CD4-positive, alpha-beta memory T cell (primary cell): ENCODE results near the gene NFATC2. TPM values are rescaled to one million over a fixed set of nuclear protein-coding genes. Genes with fewer than 3 reads are reported as not detected.
A peak's percentile ranks its signal among the peaks of the same experiment; 100 is the strongest.

Experiments used
- CTCF ChIA-PET: fragments of 350-600 bp; sonication (Branson Sonifier 250); formaldehyde crosslinking; loops from one replicate; lab custom pipeline; 2021; ENCODE audit warnings: inconsistent platforms; ENCODE audit not compliant: partially characterized antibody; lab: Charles Lee
- POLR2A ChIA-PET: fragments of 350-600 bp; sonication (Branson Sonifier 250); formaldehyde crosslinking; loops from one replicate; lab custom pipeline; 2021; ENCODE audit not compliant: partially characterized antibody; lab: Charles Lee
- DNase-seq, 5 donors: peaks; one replicate each; pipeline versions ENCODE4 v3.0.0 to v3.0.0-alpha.2; 2020 to 2022; ENCODE audit warnings: mixed read lengths in 1 of 5
- H3K27ac ChIP-seq: one replicate; pipeline ENCODE4 v1.7.0; 2013; ENCODE audit warnings: low read depth, low read length
- H3K27me3 ChIP-seq: 2 replicates; pipeline ENCODE4 v1.7.0; 2013; ENCODE audit warnings: mild to moderate bottlenecking, low read length, moderate library complexity; ENCODE audit not compliant: insufficient read depth
- H3K36me3 ChIP-seq: 2 replicates; pipeline ENCODE4 v1.7.0; 2013; ENCODE audit warnings: mild to moderate bottlenecking, low read length, moderate library complexity; ENCODE audit not compliant: insufficient read depth
- H3K4me1 ChIP-seq: 2 replicates; pipeline ENCODE4 v1.7.0; 2013; ENCODE audit warnings: mild to moderate bottlenecking, low read length, moderate library complexity; ENCODE audit not compliant: insufficient read depth
- H3K4me3 ChIP-seq, 2 donors: one replicate each; pipeline ENCODE4 v1.7.0; 2013; ENCODE audit warnings: low read length in 2 of 2, mild to moderate bottlenecking in 1 of 2
- H3K9me3 ChIP-seq, 2 donors: one replicate each; pipeline ENCODE4 v1.7.0; 2013; ENCODE audit warnings: low read length in 2 of 2, control low read depth in 1 of 2; ENCODE audit not compliant: control insufficient read depth in 1 of 2
- H3K27ac Mint-ChIP-seq, 7 donors: one replicate each; pipeline ENCODE4 v1.8.0; 2020 to 2021; ENCODE audit warnings: mixed read lengths in 7 of 7, mild to moderate bottlenecking in 6 of 7, inconsistent platforms in 3 of 7, moderate library complexity in 3 of 7
- H3K27me3 Mint-ChIP-seq, 2 donors: one replicate each; pipeline ENCODE4 v1.8.0; 2020 to 2021; ENCODE audit warnings: mixed read lengths in 2 of 2
- H3K36me3 Mint-ChIP-seq, 2 donors: one replicate each; pipeline ENCODE4 v1.8.0; 2020 to 2021; ENCODE audit warnings: mixed read lengths in 2 of 2, inconsistent platforms in 1 of 2, mild to moderate bottlenecking in 1 of 2
- H3K4me1 Mint-ChIP-seq, 4 donors: one replicate each; pipeline ENCODE4 v1.8.0; 2020 to 2021; ENCODE audit warnings: mixed read lengths in 4 of 4, mild to moderate bottlenecking in 1 of 4
- H3K4me3 Mint-ChIP-seq, 8 donors: one replicate each; pipeline ENCODE4 v1.8.0; 2020 to 2021; ENCODE audit warnings: mixed read lengths in 8 of 8, mild to moderate bottlenecking in 7 of 8, moderate library complexity in 6 of 8, inconsistent platforms in 3 of 8
- H3K9me3 Mint-ChIP-seq, 8 donors: one replicate each; pipeline ENCODE4 v1.8.0; 2020 to 2021; ENCODE audit warnings: mixed read lengths in 8 of 8, mild to moderate bottlenecking in 5 of 8, inconsistent platforms in 3 of 8, moderate library complexity in 1 of 8
- intact Hi-C: fragments of 100-400 bp; cut with micrococcal nuclease; formaldehyde crosslinking; loops from one replicate; pipeline ENCODE4 v1.15.1; 2023
- polyA plus RNA-seq, 2 donors: library from polyadenylated mRNA; unstranded; fragments of 300-500 nt; fragmentation: Illumina TruSeq; gene quantifications; one replicate each; pipeline ENCODE4 v1.2.3, GENCODE V29; 2021
- total RNA-seq, 2 experiments: library from RNA; stranded (reverse); gene quantifications; one replicate each; pipeline ENCODE4 v1.2.3, GENCODE V29; 2021

NFATC2 gene
- total and polyA plus RNA-seq, 4 experiments from 2014 or later, result 14.0 to 71.6 (median 53.7) TPM

GRCh38 chr20:51508780-51509179, 33.7 kb downstream of the NFATC2 start:
- Histone ChIP-seq H3K4me3 (no peak overlapping the region), H3K27ac (no peak overlapping the region), H3K27me3 (no peaks in the 10 kb centered on the region), H3K4me1 (peaks cover 52% of the 10 kb centered on the region), H3K36me3 (peaks cover 42% of the 10 kb centered on the region), H3K9me3 (no peaks in the 10 kb centered on the region)
- DNase-seq, result no peak
- Mint-ChIP-seq H3K36me3 (peaks cover 43 to 70% of the 10 kb centered on the region in 2 donors), H3K4me3 (no peak overlapping the region), H3K27me3 (no peaks in the 10 kb centered on the region), H3K27ac (peak overlapping the region; percentile 59 to 87 (median 79)), H3K4me1 (peaks cover 44 to 69% (median 59%) of the 10 kb centered on the region in 4 donors), H3K9me3 (no peaks in the 10 kb centered on the region)
- ChIA-PET CTCF (no interaction called here), POLR2A (interaction anchor here (1.0 to 3.6 kb wide), 2 partner anchors 11 to 33 kb away, joined by 3 to 11 read pairs; partner anchors contain the start of gene NFATC2)
- intact Hi-C loops, result no loop called here

- no peak for DNase-seq
- Mint-ChIP-seq H3K4me3 (peak overlapping the region in 1 of 8 donors; percentile 31), H3K9me3 (no peaks in the 10 kb centered on the region), H3K36me3 (peaks cover 43 to 69% of the 10 kb centered on the region in 2 donors), H3K27me3 (no peaks in the 10 kb centered on the region), H3K27ac (peak overlapping the region in 3 of 7 donors; percentile 41 to 63 (median 42)), H3K4me1 (peaks cover 42 to 68% (median 56%) of the 10 kb centered on the region in 4 donors)
- H3K36me3 ChIP-seq, result peaks cover 42% of the 10 kb centered on the region
- H3K9me3 ChIP-seq, result no peaks in the 10 kb centered on the region
- ChIA-PET POLR2A (no interaction called here), CTCF (no interaction called here)
- H3K4me1 ChIP-seq, result peaks cover 51% of the 10 kb centered on the region
- intact Hi-C loops, result no loop called here
- no peak overlapping the region for H3K4me3 ChIP-seq
- no peak overlapping the region for H3K27ac ChIP-seq
- H3K27me3 ChIP-seq, result no peaks in the 10 kb centered on the region
Measured at GRCh38 chr20:51508158-51508557, 34.4 kb downstream of the NFATC2 start.

GRCh38 chr20:51507216-51508036, 35.1 kb downstream of the NFATC2 start:
- H3K4me1 ChIP-seq, result peaks cover 49% of the 10 kb centered on the region
- no peak for DNase-seq
- H3K27me3 ChIP-seq, result no peaks in the 10 kb centered on the region
- ChIA-PET POLR2A (no interaction called here), CTCF (interaction anchor here (1.0 to 1.3 kb wide), 2 partner anchors 20 to 88 kb away, joined by 3 to 4 read pairs; no protein-coding TSS in a partner anchor)
- intact Hi-C loops, result no loop called here
- peaks cover 42% of the 10 kb centered on the region for H3K36me3 ChIP-seq
- Mint-ChIP-seq H3K27me3 (no peaks in the 10 kb centered on the region), H3K4me3 (peak overlapping the region in 1 of 8 donors; percentile 54), H3K36me3 (peaks cover 42 to 69% of the 10 kb centered on the region in 2 donors), H3K27ac (peak overlapping the region in 4 of 7 donors; percentile 30 to 75 (median 70)), H3K9me3 (no peaks in the 10 kb centered on the region), H3K4me1 (peaks cover 41 to 67% (median 56%) of the 10 kb centered on the region in 4 donors)
- H3K27ac ChIP-seq, result no peak overlapping the region
- H3K9me3 ChIP-seq, result no peaks in the 10 kb centered on the region
- H3K4me3 ChIP-seq, result no peak overlapping the region

GRCh38 chr20:51506527-51507215, 35.8 kb downstream of the NFATC2 start:
- intact Hi-C loops, result no loop called here
- CTCF ChIA-PET, result interaction anchor here (1.0 to 1.3 kb wide), 3 partner anchors 21 to 88 kb away, joined by 3 to 4 read pairs (median 3); no protein-coding TSS in a partner anchor
- H3K36me3 Mint-ChIP-seq, result peaks cover 35 to 63% of the 10 kb centered on the region in 2 donors

GRCh38 chr20:51505566-51505965, 37.0 kb downstream of the NFATC2 start:
- H3K4me1 ChIP-seq, result peaks cover 48% of the 10 kb centered on the region
- Mint-ChIP-seq H3K27ac (peak overlapping the region in 4 of 7 donors; percentile 22 to 81 (median 52)), H3K4me3 (no peak overlapping the region), H3K9me3 (no peaks in the 10 kb centered on the region), H3K4me1 (peaks cover 39 to 66% (median 53%) of the 10 kb centered on the region in 4 donors), H3K36me3 (peaks cover 24 to 59% of the 10 kb centered on the region in 2 donors), H3K27me3 (no peaks in the 10 kb centered on the region)
- no peaks in the 10 kb centered on the region for H3K9me3 ChIP-seq
- no peak overlapping the region for H3K27ac ChIP-seq
- H3K36me3 ChIP-seq, result peaks cover 37% of the 10 kb centered on the region
- intact Hi-C loops, result no loop called here
- DNase-seq, result no peak
- ChIA-PET CTCF (interaction anchor here (1.3 to 1.5 kb wide), 2 partner anchors 9 to 23 kb away, joined by 3 to 4 read pairs; no protein-coding TSS in a partner anchor), POLR2A (interaction anchor here (1.0 to 1.1 kb wide), 2 partner anchors 9 to 21 kb away, joined by 3 to 5 read pairs; no protein-coding TSS in a partner anchor)
- no peaks in the 10 kb centered on the region for H3K27me3 ChIP-seq
- H3K4me3 ChIP-seq, result no peak overlapping the region

More at GRCh38 chr20:51506527-51507215, 35.8 kb downstream of the NFATC2 start:
- Histone ChIP-seq H3K27me3 (no peaks in the 10 kb centered on the region), H3K9me3 (no peaks in the 10 kb centered on the region), H3K27ac (no peak overlapping the region), H3K36me3 (peaks cover 42% of the 10 kb centered on the region), H3K4me3 (no peak overlapping the region), H3K4me1 (peaks cover 49% of the 10 kb centered on the region)
- Mint-ChIP-seq H3K9me3 (no peaks in the 10 kb centered on the region), H3K27me3 (no peaks in the 10 kb centered on the region), H3K27ac (peak overlapping the region in 1 of 7 donors; percentile 68), H3K4me3 (no peak overlapping the region), H3K4me1 (peaks cover 41 to 67% (median 53%) of the 10 kb centered on the region in 4 donors)
- DNase-seq, result no peak
- POLR2A ChIA-PET, result no interaction called here

- Histone ChIP-seq H3K4me1 (peaks cover 49% of the 10 kb centered on the region), H3K9me3 (no peaks in the 10 kb centered on the region), H3K4me3 (no peak overlapping the region), H3K36me3 (peaks cover 27% of the 10 kb centered on the region), H3K27me3 (no peaks in the 10 kb centered on the region), H3K27ac (no peak overlapping the region)
- peaks cover 26 to 51% of the 10 kb centered on the region in 2 donors for H3K36me3 Mint-ChIP-seq
- no peaks in the 10 kb centered on the region for H3K27me3 Mint-ChIP-seq
- peaks cover 48 to 68% (median 58%) of the 10 kb centered on the region in 4 donors for H3K4me1 Mint-ChIP-seq
- H3K4me3 Mint-ChIP-seq, result no peak overlapping the region
- CTCF ChIA-PET, result no interaction called here
- POLR2A ChIA-PET, result interaction anchor here (0.9 to 8.4 kb wide), 2 partner anchors 11 to 103 kb away, joined by 3 to 84 read pairs; no protein-coding TSS in a partner anchor
- no peak for DNase-seq
- intact Hi-C loops, result loop anchor here (5.0 kb wide), 1 partner anchor 94 kb away; no protein-coding TSS in a partner anchor
- H3K27ac Mint-ChIP-seq, result peak overlapping the region in 5 of 7 donors; percentile 51 to 64 (median 62)
- no peaks in the 10 kb centered on the region for H3K9me3 Mint-ChIP-seq
Measured at GRCh38 chr20:51503376-51503775, 39.1 kb downstream of the NFATC2 start.
